GM10266 (cell line): Measurements from ENCODE around the gene GSTM4.
A peak's percentile ranks its signal among the peaks of the same experiment; 100 is the strongest.

Source experiments
- DNase-seq: peaks from one replicate; pipeline ENCODE4 v3.0.0; 2012; ENCODE audit errors: extremely low spot score
- TF ChIP-seq, protein P1 (sequence below): IDR thresholded peaks from 2 replicates; pipeline ENCODE4 v1.5.1; 2012; ENCODE audit warnings: mild to moderate bottlenecking, low read depth; ENCODE audit not compliant: control insufficient read depth, insufficient read depth; ENCODE audit errors: missing control alignments

Gene GSTM4

DNA sequence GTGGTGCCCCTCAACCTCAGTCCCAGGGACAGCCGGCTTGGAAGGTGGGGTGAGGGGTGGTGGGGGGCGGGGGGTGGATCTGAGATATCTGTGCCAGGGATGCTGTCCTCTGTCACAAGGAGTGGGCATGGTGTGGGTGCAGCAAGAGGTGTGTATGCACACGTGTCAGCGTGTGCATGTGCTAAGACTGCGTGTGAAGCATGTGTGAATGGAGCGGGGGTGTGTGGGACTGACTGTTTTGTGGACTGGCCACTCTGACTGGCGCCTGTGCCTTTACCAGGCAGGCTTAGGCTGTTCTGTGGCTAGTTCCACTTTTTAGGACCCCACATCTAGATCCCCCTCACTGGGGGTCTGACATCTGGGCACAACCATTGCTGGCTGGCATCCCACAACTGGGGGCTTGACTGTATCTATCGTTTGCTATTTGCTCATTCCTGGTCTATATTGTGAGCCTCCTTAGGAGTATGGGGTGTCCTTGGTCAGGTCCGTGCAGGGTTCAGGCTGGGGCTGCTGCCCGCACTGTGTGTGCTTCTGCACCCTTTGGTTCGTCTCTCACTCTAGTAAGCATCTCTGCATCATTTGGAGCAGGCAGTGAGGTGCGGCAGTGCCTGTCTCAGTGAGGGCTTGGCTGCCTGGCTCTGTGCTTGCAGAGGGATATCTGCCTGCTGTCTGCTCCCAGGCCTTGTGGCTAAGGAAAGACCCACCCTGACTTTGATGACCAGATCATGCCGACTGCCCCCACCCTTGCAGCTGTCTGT is 34.3 kb upstream of the GSTM4 start:
- DNase-seq: no peak
- TF ChIP-seq, protein P1, sequence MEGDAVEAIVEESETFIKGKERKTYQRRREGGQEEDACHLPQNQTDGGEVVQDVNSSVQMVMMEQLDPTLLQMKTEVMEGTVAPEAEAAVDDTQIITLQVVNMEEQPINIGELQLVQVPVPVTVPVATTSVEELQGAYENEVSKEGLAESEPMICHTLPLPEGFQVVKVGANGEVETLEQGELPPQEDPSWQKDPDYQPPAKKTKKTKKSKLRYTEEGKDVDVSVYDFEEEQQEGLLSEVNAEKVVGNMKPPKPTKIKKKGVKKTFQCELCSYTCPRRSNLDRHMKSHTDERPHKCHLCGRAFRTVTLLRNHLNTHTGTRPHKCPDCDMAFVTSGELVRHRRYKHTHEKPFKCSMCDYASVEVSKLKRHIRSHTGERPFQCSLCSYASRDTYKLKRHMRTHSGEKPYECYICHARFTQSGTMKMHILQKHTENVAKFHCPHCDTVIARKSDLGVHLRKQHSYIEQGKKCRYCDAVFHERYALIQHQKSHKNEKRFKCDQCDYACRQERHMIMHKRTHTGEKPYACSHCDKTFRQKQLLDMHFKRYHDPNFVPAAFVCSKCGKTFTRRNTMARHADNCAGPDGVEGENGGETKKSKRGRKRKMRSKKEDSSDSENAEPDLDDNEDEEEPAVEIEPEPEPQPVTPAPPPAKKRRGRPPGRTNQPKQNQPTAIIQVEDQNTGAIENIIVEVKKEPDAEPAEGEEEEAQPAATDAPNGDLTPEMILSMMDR: no peak

DNA sequence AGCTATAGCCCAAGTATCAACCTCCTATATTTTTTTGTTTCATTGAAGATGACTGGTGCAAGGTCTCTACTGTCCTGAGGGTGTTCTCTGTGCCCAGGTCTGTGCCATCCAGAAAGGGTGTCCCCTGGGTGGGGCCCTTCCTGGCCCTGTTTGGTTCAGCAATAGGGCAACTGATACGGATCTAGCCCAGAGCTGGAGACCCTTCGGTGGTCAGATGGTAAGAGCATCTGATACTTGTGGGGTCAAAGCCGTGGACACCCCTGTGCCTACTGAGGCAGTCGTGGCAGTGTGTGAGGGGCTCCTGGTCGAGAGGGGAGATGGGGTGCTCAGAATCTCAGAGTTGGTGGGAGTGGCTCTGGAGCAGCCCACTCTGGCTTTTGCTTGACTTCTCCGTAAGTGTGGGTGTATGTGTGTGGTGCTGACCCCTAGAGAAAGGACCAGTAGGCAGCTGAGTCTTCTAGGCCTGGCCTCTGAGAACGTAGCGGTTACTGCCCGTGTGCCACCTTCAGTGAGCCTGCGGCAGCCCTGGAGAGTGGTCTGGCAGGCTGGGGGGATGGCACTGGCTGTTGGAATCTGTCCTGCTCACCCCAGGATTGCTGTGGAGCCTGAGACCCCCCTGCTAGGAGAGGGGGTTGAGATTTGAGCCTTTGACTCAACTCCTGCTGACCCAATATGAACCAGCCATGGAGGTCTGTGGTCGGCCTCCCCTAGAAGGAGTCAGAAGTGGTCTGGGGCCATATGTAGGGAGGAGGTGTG is 33.6 kb upstream of the GSTM4 start:
- DNase-seq: no peak
- TF ChIP-seq, protein P1: no peak

DNA sequence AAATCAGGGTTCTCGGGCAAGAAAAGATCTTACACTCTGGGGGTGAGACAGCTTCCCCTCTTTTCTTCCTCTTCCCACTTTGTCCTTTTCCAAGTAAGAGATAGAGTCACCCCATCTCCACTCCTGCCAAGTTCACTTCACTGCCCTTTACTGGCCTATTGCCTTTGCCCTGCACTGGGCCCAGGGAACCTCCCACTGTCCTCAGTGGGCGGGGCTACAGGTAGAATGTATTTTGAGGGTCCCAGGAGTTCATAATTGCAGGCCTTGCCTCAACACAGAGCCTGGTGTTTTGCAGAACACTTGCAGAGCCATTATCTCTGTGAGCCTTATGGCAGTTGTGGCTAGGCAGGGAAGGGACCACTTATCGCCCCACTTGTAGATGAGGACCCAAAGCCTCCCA is 33.0 kb upstream of the GSTM4 start:
- no peak for DNase-seq
- TF ChIP-seq, protein P1: no peak

DNA sequence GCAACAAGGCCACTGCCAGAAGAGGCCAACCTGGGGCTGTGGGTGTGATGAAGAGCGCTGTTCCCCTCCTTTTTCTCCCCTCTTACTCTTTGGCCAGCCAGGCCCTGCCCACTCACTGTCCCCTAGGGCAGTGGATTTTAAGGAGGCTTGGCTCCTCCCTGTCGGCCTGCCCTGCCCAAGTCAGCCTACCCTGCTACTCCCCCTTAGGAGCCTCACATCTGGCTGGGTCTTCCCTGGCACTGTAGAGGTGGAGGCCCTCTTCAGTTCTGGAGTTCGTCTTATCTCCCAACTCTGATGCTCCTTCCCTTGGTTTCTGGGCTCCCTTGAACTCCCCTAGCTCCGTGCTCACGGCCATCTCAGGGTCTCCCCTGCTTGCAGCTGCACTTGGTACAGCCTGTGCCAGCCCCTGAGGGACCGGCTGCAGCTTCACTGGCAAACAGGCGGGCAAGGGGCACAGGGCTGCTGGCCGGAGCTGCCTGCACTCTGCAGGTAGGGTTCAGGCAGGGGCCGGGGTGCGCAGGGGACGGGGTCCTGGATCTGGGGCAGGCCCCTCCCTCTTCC is 32.2 kb upstream of the GSTM4 start:
- TF ChIP-seq, protein P1: no peak
- DNase-seq: peak; percentile 13

DNA sequence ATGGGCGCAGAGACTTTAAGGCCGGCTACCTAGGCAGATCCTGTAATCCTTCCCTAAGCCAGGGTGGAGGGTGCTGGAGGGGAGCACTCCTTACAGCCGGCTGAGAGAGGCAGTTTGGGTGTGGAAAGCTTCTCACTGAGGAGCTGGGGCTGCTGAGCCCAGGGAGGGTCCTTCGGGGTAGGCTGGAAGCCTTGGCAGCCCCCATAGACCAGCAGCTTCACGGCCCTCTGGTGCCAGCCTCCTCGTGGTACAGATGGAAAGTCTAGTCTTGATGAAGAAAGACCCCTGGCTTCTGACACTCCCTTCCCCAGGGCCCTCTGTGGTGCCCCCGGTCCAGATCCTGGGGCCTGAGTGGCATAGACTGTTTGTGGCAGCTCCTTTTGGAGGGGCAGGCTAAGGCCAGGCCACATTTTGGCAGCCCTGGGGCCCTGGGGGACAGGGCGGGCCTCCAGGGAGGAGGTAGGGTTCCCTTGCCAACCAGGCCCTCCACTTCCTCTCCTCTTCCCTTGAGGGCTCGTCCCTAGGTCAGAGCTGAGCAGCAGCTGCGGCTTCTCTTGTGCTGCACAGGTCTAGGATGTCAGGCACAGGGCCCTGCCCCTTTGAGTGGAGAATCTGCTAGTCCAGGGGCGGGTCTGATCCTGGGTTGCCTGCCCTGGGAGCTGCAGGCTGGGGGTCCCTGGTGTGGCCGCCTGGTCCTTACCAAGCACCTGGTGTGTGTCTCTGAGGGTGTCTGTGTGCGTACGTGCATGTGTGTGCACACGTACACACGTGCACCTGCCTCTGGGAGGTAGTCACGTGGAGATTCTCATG is 31.5 kb upstream of the GSTM4 start:
- DNase-seq: peak; percentile 24
- TF ChIP-seq, protein P1: no peak

DNA sequence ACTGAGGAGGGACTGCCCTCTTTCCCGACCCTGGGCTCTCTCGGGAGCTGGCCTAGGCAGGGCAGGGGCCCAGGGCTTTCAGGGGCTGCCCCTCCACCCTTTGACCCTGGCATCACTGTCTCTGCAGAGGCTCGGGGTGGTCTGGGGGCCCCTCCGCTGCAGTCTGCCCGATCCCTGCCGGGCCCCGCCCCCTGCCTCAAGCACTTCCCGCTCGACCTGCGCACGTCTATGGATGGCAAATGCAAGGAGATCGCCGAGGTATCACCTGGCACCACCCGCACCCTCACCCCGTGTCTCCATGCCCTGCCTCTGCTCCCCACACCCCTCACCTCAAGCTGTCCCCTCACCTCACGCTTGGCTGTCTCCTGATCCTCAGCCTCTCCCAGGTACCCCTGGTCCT is 30.7 kb upstream of the GSTM4 start:
- DNase-seq: no peak
- TF ChIP-seq, protein P1: no peak
